Activated gamma-delta T cell treated with anti-CD3 and anti-CD28 coated beads, Interleukin-2, amount 50 U/mL, for 16 hours (primary cell): ENCODE results near the gene MS4A4E.
"Not testable (repeated sequence)": the region's sequence is repeated elsewhere in the genome, so short reads cannot be mapped to it uniquely, and the experiment has no call there.

Experiments used
- DNase-seq: peaks from one replicate; pipeline ENCODE4 v3.0.0-alpha.2; 2020; ENCODE audit warnings: low read depth

Gene MS4A4E

DNA sequence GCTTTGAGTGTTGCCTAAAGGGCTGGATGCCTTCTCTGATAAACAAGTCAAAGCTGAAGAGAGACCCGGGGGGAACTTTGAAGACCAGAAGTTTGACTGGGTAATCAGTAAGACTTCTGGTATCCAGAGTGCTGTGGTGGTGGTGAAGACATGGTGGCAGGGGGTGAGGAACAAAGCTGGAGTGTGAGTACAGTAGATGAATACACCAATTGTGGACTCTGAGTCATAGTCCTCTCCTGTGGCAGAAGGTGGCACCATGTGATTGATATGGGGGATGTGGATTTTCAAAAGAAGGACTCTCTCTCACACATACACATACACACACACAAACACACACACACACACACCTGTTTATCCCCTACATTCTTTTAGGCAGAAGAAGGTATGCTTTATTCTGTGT, 72.4 kb downstream of the MS4A4E start:
- no peak for DNase-seq

DNA sequence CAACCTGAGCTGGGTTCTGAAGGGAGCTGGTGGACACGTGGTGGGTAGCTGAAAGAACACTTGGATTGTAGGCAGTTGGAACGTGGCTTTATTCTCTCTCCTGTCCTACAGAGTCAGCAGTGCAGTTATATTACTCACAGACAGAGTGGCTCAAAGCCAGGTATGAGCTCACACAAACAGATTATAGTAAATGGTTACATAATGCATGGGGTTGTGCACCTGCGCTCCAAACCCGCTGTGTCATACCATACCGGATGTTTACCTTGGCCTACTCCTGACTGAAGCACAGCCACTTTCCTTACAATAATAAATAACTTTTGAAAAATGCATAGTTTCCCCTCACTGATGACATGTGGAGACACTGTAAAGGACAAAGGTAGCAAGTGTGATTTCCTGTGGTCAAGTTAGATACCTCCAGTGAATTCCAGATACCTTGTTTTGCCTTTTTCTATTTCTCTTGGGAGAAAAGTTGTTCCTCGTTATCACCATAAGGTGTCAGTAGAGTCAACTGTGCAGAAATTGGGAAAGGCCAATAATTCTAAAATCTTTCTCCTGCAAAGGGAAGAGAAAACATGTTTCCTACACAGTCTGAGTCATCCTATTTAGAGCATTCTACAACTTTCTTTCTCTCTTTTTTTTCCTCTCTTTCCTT, 73.5 kb downstream of the MS4A4E start:
- DNase-seq = no peak

DNA sequence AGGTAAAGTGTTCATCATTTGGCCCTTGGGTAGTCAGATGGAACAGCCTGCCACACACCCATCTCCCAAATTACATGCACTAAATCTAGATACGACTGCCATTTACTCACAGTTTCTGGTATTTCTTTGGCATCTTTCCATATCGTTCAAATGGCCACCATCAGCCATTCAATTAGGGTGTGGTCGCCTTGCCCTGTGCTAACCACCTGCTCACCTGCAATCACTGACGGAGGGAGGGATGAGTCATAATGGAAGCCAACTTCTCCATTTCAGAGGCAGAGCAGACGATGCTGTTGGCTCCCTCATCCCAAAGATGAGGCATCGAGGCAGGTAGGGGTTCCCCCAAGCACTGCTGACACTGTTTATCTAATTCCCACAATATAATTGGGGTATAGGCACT, 74.6 kb downstream of the MS4A4E start:
- no peak for DNase-seq

DNA sequence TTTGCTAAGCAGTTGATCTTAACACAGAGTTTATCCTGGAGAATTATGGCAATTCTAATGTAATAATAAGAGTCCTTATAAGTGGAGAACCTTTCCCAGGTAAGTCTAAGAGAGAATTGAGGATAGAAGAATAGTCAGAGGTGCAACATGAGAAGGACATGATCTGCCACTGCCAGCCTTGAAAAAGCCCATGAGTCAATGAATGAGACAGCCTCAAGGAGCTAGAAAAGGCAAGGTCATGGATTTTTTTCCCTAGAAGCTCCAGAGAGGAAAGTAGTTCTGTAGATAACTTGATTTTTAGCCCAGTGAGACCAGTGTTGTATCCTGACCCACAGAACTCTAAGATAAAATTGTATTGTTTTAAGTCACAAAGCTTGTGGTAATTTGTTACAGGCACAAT, 77.0 kb downstream of the MS4A4E start:
- DNase-seq = no peak

DNA sequence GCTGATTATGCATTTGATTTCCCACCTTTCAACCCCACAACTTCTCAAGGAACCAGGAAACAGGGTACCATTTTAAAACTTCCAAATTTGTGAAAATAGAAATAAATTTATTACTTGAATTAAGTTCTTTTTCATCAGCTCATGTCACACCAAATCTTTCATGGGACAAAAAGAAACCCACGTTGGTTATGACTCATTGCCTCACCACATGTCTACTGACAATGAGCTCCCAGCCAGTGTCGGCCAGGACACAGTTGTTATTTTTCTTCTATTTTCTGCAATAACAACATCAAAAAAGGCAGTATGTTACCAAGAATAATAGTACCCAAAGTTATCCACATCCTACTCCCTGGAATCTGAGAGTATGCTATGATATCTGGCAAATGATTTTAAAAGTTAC, 77.4 kb downstream of the MS4A4E start:
- no peak for DNase-seq

DNA sequence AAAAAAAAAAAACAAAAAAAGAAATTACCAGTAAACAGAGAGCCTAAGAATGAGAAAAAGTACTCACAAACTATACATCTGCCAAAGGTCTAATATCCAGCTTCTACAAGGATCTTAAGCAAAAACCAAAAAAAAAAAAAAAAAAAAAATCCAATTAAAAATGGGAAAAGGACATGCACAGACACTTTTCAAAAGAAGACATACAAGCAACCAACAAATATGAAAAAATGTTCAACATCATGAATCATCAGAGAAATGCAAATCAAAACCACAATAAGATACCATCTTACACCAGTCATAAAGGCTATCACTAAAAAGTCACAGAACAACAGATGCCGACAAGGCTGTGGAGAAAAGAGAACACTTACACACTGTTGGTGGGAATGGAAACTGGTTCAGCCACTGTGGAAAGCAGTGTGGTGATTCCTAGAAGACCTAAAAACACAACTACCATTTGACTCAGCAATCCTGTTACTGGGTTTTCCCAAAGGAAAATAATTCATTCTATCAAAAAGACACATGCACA, 78.3 kb downstream of the MS4A4E start:
- no peak for DNase-seq

DNA sequence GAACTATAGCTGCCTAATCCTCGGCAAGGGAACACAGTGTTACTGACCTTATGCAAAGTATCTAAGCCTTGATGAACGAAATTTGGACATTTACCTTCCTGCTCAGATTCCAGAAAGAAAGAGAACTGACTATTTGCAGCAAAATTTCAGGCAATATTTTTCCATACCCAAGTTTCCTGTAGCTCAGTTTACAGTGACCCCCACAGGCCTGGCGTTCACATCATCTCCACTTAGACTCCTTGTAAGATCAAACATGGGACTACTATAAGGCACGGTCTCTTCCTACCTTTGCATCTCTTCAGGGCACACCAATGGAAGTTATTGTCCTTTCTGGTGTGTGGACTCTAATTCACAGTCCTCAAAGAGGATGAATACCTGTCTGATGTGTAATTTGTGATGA, 81.2 kb downstream of the MS4A4E start:
- no peak for DNase-seq

DNA sequence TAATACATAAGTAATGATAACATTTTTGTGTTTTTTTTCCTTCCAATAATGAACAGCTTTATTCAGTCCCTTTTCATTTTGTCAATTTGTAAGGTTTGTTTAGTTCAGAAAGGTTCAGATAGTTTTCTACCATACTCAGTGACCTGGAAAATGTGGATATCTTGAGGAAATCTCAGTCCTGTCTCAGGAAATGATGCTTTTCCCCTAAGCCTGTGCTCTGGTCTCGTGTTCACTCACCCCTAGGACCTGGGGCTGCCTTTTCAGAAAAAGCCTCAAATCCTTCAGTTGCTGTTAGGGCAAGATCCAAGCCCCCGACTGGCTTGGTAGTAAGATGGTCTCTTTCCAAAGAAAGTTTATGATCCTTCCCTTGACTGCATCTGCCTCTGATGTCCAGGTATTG, 81.8 kb downstream of the MS4A4E start:
- DNase-seq = no peak

DNA sequence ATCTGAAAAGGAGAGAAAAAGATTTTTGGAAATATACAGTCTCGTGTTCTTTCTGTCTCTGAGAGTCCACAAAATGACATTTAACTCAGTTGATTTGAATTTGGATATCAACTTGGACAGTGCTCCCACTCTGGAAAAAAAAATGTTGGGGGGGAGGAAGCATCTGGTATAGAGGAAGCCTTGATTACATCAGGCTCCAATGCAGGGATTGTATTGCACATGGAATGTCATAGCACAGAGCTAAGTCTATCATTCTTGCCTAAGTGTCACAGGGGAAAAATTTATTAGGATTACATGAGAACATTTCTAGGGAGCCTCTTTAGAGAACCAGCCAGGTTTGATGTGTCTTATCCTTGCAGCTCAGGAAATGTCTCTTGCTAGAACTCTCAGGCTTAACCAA, 83.1 kb downstream of the MS4A4E start:
- DNase-seq = no peak

DNA sequence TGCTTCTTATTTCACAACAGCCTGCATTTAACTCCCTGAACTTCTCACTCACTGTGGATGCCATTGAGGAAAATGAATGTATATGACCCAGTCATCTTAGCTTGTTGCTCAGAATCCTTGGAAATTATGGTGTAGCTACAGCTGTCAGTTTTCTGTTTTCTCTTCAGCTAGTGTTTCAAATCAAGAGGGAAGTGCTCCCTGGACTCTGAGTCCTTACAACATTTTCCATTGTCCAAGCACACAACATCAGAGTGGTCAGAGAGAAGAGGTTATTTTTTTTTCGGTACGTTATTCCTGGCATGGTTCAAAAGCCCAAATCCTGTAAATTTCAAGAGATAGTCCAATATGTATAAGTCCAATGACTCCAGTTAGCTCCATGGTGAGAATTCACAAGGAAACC, 83.7 kb downstream of the MS4A4E start:
- no peak for DNase-seq

DNA sequence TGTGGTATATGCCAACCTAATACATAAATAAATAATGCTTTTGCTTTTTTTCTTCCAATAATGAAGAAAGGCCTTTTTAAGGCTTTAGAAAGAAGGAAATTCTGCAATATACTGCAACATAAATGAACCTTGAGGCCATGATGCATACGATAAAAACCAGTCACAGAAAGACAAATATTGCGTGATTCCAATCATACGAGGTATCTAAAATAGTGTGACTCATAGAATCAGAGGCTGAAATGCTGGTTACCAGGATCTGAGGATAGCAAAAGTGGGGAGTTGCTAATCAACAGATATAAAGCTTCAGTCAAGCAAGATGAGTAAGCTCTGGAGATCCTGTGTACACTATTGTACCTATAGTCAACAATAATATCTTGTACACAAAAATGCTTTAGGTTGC, 84.3 kb downstream of the MS4A4E start:
- no peak for DNase-seq

DNA sequence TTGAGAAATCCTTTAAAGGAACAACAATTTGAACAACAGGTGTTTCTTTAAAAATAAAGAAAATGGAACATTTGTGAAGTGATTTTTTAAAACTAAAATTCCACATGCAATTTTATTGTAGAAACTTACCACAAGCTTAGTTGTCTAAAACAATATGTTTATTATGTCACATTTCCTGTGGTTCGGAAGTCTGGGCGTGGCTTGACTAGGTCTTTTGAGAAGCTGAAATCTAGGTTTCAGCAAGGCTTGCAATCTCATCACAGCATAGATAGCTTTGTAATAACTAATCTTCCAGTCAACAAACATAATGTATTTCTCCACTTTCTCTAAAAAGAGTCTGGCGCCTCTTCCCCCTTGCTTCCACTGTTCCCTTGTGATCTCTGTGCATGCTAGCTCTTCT, 87.0 kb downstream of the MS4A4E start:
- no peak for DNase-seq

DNA sequence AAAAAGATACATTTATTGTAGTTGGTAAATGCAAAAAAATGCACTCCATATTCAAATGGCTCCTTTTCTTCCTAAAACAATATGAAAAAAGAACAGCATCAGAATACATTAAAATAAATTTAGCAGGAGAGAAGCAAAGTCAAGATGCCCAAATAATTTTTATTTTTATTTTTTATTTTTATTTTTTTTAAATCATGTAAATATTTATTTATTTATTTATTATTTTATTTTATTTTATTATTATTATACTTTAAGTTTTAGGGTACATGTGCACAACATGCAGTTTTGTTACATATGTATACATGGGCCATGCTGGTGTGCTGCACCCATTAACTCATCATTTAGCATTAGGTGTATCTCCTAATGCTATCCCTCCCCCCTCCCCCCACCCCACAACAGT, 90.2 kb downstream of the MS4A4E start:
- DNase-seq = not testable (repeated sequence)

DNA sequence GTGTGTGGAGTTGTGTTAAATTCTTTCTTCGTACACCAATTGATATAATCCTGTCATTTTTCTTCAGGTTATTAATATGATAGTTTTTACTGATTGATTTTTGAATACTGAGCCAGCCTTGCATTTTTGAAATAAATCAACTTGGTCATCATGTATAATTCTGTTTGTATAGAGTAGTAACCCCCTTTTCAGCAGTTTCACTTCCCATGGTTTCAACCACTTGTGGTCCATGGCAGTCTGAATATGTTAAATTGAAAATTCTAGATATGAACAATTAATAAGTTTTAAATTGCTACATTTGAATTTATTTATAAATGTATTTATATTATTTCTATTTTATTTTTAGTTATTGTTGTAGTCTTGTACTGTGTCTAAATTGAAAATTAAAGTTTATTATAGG, 92.7 kb downstream of the MS4A4E start:
- no peak for DNase-seq
